K562 (cell line): Measurements from ENCODE around the gene MSI1. TPM values are rescaled to one million over a fixed set of nuclear protein-coding genes. Genes with fewer than 3 reads are reported as not detected.

Experiments
- BDP1 ChIP-seq: IDR thresholded peaks from 3 replicates; pipeline ENCODE4 v1.6.1; 2011; ENCODE audit not compliant: insufficient read length, insufficient read depth
- CAMTA2 ChIP-seq: fragments of 250-450 bp; sonication (Bioruptor Pico); conservative IDR thresholded peaks from 2 replicates; pipeline ENCODE4 v1.5.1; 2022
- CBFA2T3 ChIP-seq: fragments of 450-650 bp; IDR thresholded peaks from 2 replicates; pipeline ENCODE4 v1.6.1; 2017
- FOSL1 ChIP-seq: fragments of 200-800 bp; sonication (Bioruptor generic); conservative IDR thresholded peaks from 2 replicates; pipeline ENCODE4 v1.6.1; 2016; ENCODE audit warnings: missing genetic modification characterization, missing compliant biosample characterization
- FOXA1 ChIP-seq: fragments of 450-650 bp; IDR thresholded peaks from 2 replicates; pipeline ENCODE4 v1.6.1; 2016; ENCODE audit warnings: mild to moderate bottlenecking, borderline replicate concordance
- HES1 ChIP-seq: fragments of 450-650 bp; IDR thresholded peaks from 2 replicates; pipeline ENCODE4 v1.6.1; 2016; ENCODE audit warnings: low read depth, mild to moderate bottlenecking, moderate library complexity
- NFIC ChIP-seq: fragments of 450-650 bp; IDR thresholded peaks from 2 replicates; pipeline ENCODE4 v1.6.1; 2017; ENCODE audit warnings: mild to moderate bottlenecking, inconsistent platforms
- NFRKB ChIP-seq: fragments of 450-650 bp; IDR thresholded peaks from 2 replicates; pipeline ENCODE4 v1.6.1; 2016; ENCODE audit warnings: low read depth
- NKRF ChIP-seq: fragments of 450-650 bp; IDR thresholded peaks from 2 replicates; pipeline ENCODE4 v1.6.1; 2016; ENCODE audit warnings: borderline replicate concordance
- PML ChIP-seq: IDR thresholded peaks from 2 replicates; pipeline ENCODE4 v1.6.1; 2012; ENCODE audit warnings: low read length, inconsistent platforms
- POLR2A ChIP-seq: fragments of 450-650 bp; conservative IDR thresholded peaks from 2 replicates; pipeline ENCODE4 v1.6.1; 2016
- RBFOX2 ChIP-seq: fragments of 200-400 bp; formaldehyde crosslinking; IDR thresholded peaks from 2 replicates; pipeline ENCODE4 v1.6.1; 2017; ENCODE audit warnings: low read depth, mild to moderate bottlenecking, low read length, moderate library complexity
- RBM17 ChIP-seq: fragments of 200-400 bp; formaldehyde crosslinking; IDR thresholded peaks from 2 replicates; pipeline ENCODE4 v1.6.1; 2017; ENCODE audit warnings: low read depth, mild to moderate bottlenecking, low read length, borderline replicate concordance
- SIX5 ChIP-seq, 2 experiments: IDR thresholded peaks; 2 replicates each; pipeline ENCODE4 v1.6.1; 2011; ENCODE audit warnings: low read length in 2 of 2, borderline replicate concordance in 1 of 2, low read depth in 1 of 2, mild to moderate bottlenecking in 1 of 2, moderate library complexity in 1 of 2; ENCODE audit not compliant: insufficient read depth in 1 of 2
- SOX6 ChIP-seq: fragments of 450-650 bp; IDR thresholded peaks from 2 replicates; pipeline ENCODE4 v1.6.1; 2014; ENCODE audit warnings: mild to moderate bottlenecking
- TEAD4 ChIP-seq, 2 experiments: sonication (generic) in 1 of 2; formaldehyde crosslinking in 1 of 2; IDR thresholded peaks; 2 replicates each; pipeline versions ENCODE4 v1.6.1 to v1.8.0; 2012 to 2022; ENCODE audit warnings: borderline replicate concordance in 1 of 2, inconsistent platforms in 1 of 2, low read length in 1 of 2, mild to moderate bottlenecking in 1 of 2, missing genetic modification reagents in 1 of 2
- polyA plus RNA-seq, 8 experiments: library from polyadenylated mRNA; depleted of rRNA in 4 of 8; stranded (reverse) in 5 of 8; unstranded in 3 of 8; fragments of >200 nt; fragmentation: Nextera tagmentation in 2 of 8; fragmentation: Illumina TruSeq in 1 of 8; extraction: Ambion mirVana in 2 of 8; extraction: Trizol in 1 of 8; gene quantifications; 2 replicates each; pipeline versions ENCODE4 v1.2.1 to v1.2.3, GENCODE V29; 2011 to 2014; ENCODE audit warnings: inconsistent platforms in 1 of 8, missing spikeins in 1 of 8
- total RNA-seq, 7 experiments: library from RNA; depleted of rRNA in 6 of 7; stranded (reverse); fragments of >200 nt in 6 of 7; fragmentation: Illumina TruSeq in 2 of 7; extraction: Trizol in 2 of 7; gene quantifications; 2 replicates each; pipeline versions ENCODE4 v1.2.1 to v1.2.3, GENCODE V29; 2011 to 2021; ENCODE audit warnings: low replicate concordance in 1 of 7
- TF ChIP-seq, protein P1 (sequence below): fragments of 450-650 bp; IDR thresholded peaks from 2 replicates; pipeline ENCODE4 v1.6.1; 2016; ENCODE audit warnings: mild to moderate bottlenecking
- TF ChIP-seq, protein P2 (sequence below): conservative IDR thresholded peaks from 2 replicates; pipeline ENCODE4 v1.6.1; 2011; ENCODE audit warnings: low read depth, mild to moderate bottlenecking, low read length; ENCODE audit not compliant: control insufficient read depth
- TF ChIP-seq, protein P3 (sequence below), 2 experiments: fragments of 250-450 bp in 1 of 2; fragments of 450-650 bp in 1 of 2; sonication (Bioruptor Pico) in 1 of 2; IDR thresholded peaks; 2 replicates each; pipeline versions ENCODE4 v1.6.1 to v1.8.0; 2016 to 2021; ENCODE audit warnings: mild to moderate bottlenecking in 2 of 2, moderate library complexity in 2 of 2, missing compliant biosample characterization in 1 of 2, missing genetic modification characterization in 1 of 2

The MSI1 gene
- total and polyA plus RNA-seq, 9 of the 15 experiments (the other 6 are each of a cell fraction or from before 2014, with no cell fraction given) = 0.16 TPM; not detected in 8

DNA sequence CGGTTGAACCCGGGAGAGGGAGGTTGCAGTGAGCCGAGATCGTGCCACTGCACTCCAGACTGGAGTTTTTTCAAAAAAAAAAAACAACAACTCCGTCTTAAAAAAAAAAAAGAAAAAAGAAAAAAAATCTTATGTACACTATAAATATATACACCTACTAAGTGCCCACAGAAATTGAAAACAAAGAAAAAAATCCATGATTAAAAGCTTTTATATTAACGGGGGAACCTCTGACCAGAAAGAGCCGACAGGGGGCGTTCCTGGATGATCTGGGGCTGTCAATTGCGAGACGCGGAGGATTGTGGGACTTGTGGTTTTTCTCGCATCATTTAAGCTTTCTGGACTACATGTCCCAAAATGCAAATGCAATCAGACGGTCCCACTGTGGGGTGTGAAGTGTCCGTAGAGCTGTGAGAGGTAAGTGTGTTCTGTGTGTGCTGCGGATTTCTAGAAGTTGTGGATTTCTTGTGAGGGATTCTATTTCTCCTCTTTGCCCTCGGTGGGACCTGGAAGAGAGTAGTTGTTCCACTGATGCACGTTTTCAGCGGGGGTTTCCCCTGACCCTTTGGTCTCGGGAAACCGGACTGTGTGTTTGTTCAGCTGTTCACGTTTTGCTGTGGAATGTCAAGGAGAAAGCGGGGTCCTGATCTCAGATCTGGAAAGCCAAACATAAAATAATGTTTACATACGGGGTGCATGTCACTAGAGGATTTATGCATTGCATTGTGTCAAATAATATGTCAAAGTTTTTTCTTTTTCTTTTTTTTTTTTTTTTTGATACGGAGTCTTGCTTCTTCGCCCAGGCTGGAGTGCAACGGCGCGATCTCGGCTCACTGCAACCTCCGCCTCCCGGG is 66.8 kb downstream of the MSI1 start, which contains the start of gene SIRT4 (continued):
- TF ChIP-seq SOX6 (peak; percentile 14; the same call in 1 of the 2 replicates), TEAD4 (IDR thresholded peaks at IDR 0.05; ENCODE audit: low read length) (peak; percentile 30), TEAD4 (CRISPR knock-in tag; IDR thresholded peaks at IDR 0.05; ENCODE audit: borderline replicate concordance) (no peak), POLR2A (peak; percentile 64; the same call in 1 of the 2 replicates), NKRF (peak; percentile 91), PML (0 out of 2 replicates have a peak, but pooled peaks have one; percentile 20), HES1 (no peak), NFRKB (no peak; the same call in 1 of the 2 replicates), BDP1 (no peak), CBFA2T3 (0 out of 2 replicates have a peak, but pooled peaks have one; percentile 50), RBM17 (no peak), FOSL1 (tag) (peak; percentile 43; the same call in 1 of the 2 replicates), CAMTA2 (no peak), RBFOX2 (0 out of 2 replicates have a peak, but pooled peaks have one; percentile 34), NFIC (peak; percentile 40; the same call in 1 of the 2 replicates), FOXA1 (peak; percentile 95), SIX5 (IDR thresholded peaks at IDR 0.05; ENCODE audit: borderline replicate concordance in 1 of 2, insufficient read depth in 1 of 2, low read depth in 1 of 2, low read length in 2 of 2) (peak; percentile 87 to 92)
- TF ChIP-seq, protein P1, sequence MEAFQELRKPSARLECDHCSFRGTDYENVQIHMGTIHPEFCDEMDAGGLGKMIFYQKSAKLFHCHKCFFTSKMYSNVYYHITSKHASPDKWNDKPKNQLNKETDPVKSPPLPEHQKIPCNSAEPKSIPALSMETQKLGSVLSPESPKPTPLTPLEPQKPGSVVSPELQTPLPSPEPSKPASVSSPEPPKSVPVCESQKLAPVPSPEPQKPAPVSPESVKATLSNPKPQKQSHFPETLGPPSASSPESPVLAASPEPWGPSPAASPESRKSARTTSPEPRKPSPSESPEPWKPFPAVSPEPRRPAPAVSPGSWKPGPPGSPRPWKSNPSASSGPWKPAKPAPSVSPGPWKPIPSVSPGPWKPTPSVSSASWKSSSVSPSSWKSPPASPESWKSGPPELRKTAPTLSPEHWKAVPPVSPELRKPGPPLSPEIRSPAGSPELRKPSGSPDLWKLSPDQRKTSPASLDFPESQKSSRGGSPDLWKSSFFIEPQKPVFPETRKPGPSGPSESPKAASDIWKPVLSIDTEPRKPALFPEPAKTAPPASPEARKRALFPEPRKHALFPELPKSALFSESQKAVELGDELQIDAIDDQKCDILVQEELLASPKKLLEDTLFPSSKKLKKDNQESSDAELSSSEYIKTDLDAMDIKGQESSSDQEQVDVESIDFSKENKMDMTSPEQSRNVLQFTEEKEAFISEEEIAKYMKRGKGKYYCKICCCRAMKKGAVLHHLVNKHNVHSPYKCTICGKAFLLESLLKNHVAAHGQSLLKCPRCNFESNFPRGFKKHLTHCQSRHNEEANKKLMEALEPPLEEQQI = 0 out of 2 replicates have a peak, but pooled peaks have one; percentile 69
- TF ChIP-seq, protein P2, sequence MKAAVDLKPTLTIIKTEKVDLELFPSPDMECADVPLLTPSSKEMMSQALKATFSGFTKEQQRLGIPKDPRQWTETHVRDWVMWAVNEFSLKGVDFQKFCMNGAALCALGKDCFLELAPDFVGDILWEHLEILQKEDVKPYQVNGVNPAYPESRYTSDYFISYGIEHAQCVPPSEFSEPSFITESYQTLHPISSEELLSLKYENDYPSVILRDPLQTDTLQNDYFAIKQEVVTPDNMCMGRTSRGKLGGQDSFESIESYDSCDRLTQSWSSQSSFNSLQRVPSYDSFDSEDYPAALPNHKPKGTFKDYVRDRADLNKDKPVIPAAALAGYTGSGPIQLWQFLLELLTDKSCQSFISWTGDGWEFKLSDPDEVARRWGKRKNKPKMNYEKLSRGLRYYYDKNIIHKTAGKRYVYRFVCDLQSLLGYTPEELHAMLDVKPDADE = peak; percentile 90; the same call in 1 of the 2 replicates
- TF ChIP-seq, protein P3, sequence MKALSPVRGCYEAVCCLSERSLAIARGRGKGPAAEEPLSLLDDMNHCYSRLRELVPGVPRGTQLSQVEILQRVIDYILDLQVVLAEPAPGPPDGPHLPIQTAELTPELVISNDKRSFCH (CRISPR knock-in tag; IDR thresholded peaks at IDR 0.05) = no peak
- TF ChIP-seq, protein P3 (tag; IDR thresholded peaks at IDR 0.05) = peak; percentile 47; the same call in 1 of the 2 replicates
